ENCODE data around the gene C12orf75.

DNA sequence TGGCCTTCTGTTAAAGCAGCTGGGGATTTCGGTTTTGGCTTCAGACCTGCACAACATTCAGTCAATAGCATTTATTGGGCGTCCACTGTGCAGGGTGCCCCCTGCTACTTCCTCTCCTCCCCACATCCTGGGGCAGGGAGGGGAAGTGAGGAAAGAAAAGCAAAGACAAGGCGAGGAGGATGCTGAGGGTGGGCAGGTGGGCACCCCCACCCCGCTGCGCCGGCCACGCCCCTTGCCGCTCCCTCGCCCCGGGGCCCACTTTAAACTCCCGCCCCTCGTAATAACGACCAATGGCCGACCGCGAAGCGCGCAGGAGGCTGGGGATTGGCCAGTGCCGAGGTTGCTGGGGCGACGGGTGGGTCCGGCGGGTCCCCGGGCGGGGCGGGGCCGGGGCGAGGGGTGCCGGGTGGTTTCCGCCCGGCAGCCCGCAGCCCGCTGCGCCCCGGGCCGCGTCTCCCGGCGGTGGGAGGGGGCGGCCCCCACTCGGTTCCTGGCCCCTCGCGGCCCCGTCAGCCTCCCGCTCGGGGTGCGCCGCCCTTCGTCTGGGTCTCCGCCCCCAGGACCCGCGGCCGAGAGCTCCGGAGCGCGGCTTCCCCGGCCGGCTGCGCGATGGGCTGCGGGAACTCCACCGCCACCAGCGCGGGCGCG lies at the start of gene C12orf75:
- TF ChIP-seq, protein P1, sequence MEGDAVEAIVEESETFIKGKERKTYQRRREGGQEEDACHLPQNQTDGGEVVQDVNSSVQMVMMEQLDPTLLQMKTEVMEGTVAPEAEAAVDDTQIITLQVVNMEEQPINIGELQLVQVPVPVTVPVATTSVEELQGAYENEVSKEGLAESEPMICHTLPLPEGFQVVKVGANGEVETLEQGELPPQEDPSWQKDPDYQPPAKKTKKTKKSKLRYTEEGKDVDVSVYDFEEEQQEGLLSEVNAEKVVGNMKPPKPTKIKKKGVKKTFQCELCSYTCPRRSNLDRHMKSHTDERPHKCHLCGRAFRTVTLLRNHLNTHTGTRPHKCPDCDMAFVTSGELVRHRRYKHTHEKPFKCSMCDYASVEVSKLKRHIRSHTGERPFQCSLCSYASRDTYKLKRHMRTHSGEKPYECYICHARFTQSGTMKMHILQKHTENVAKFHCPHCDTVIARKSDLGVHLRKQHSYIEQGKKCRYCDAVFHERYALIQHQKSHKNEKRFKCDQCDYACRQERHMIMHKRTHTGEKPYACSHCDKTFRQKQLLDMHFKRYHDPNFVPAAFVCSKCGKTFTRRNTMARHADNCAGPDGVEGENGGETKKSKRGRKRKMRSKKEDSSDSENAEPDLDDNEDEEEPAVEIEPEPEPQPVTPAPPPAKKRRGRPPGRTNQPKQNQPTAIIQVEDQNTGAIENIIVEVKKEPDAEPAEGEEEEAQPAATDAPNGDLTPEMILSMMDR (IDR thresholded peaks at IDR 0.05) = no peak
- TF ChIP-seq POLR2AphosphoS5 (IDR thresholded peaks at IDR 0.05; ENCODE audit: insufficient read depth in 1 of 2, low read depth in 1 of 2) (peak in 1 of 2 donors; percentile 56), POLR2A (IDR thresholded peaks at IDR 0.05) (peak in 1 of 2 donors; percentile 22)
